NCI-H1417 treated with DMSO at 0.1 percent for 48 hours (cell line): ENCODE measurements around the gene BTNL2.
"Not testable (repeated sequence)": the region's sequence is repeated elsewhere in the genome, so short reads cannot be mapped to it uniquely, and the experiment has no call there.

Experiments used
- DNase-seq: peaks from one replicate; lab custom pipeline; 2025; lab: John Stamatoyannopoulos, UW

The BTNL2 gene

GRCh38 chr6:32367644-32368043 is 39.3 kb downstream of the BTNL2 start:
- no peak for DNase-seq

GRCh38 chr6:32359225-32359624 is 47.8 kb downstream of the BTNL2 start:
- DNase-seq: not testable (repeated sequence)

GRCh38 chr6:32358548-32358947 is 48.4 kb downstream of the BTNL2 start:
- not testable (repeated sequence) for DNase-seq

GRCh38 chr6:32355018-32355417 is 52.0 kb downstream of the BTNL2 start:
- no peak for DNase-seq

GRCh38 chr6:32353348-32353747 is 53.6 kb downstream of the BTNL2 start:
- DNase-seq: no peak
